HG03175 (cell line): Measurements from ENCODE around the gene CSAG2.
"Not testable (repeated sequence)": the region's sequence is repeated elsewhere in the genome, so short reads cannot be mapped to it uniquely, and the experiment has no call there.

Source experiments
- ATAC-seq: cut with Tn5 transposase; IDR thresholded peaks from one replicate; pipeline ENCODE4 v1.9.1; 2021; ENCODE audit warnings: mild to moderate bottlenecking, moderate library complexity; ENCODE audit not compliant: unreplicated experiment

Gene CSAG2

GRCh38 chrX:152709173-152709572 is at the start of gene CSAG2:
Gene CSAG2, minus strand, starts transcription at chrX:152709273. Its CDS starts 161 bp downstream, at chrX:152709112.
- not testable (repeated sequence) for ATAC-seq

- not testable (repeated sequence) for ATAC-seq
Observed at GRCh38 chrX:152754871-152755270, 45.8 kb upstream of the CSAG2 start.

GRCh38 chrX:152753686-152754650 is 44.9 kb upstream of the CSAG2 start, which contains the start of gene MAGEA2:
Gene MAGEA2, minus strand, starts transcription at chrX:152753842. Its CDS starts 2,479 bp downstream, at chrX:152751363.
- ATAC-seq = not testable (repeated sequence)

- ATAC-seq = no peak
Observed at GRCh38 chrX:152738560-152738959, 29.5 kb upstream of the CSAG2 start.

GRCh38 chrX:152736528-152736927 is 27.5 kb upstream of the CSAG2 start:
- not testable (repeated sequence) for ATAC-seq

- no peak for ATAC-seq
Observed at GRCh38 chrX:152735860-152736511, 26.9 kb upstream of the CSAG2 start.

- ATAC-seq = no peak
Observed at GRCh38 chrX:152735101-152735500, 26.0 kb upstream of the CSAG2 start.

GRCh38 chrX:152734143-152734858 is 25.2 kb upstream of the CSAG2 start:
- ATAC-seq = not testable (repeated sequence)

- no peak for ATAC-seq
Observed at GRCh38 chrX:152733261-152733975, 24.3 kb upstream of the CSAG2 start, which contains the start of the genes CSAG1 and MAGEA12. Gene CSAG1, minus strand, starts transcription at chrX:152733721. Its CDS starts 1,261 bp downstream, at chrX:152732460. Gene MAGEA12, plus strand, starts transcription at chrX:152733757. Its CDS starts 2,405 bp downstream, at chrX:152736162.

GRCh38 chrX:152725409-152725808 is 16.3 kb upstream of the CSAG2 start:
- ATAC-seq = no peak

GRCh38 chrX:152713815-152714787 is 5.0 kb upstream of the CSAG2 start, which contains the start of gene MAGEA2B:
Gene MAGEA2B, plus strand, starts transcription at chrX:152714628. Its CDS starts 2,479 bp downstream, at chrX:152717107.
- ATAC-seq = not testable (repeated sequence)

GRCh38 chrX:152713195-152713594 is 4.1 kb upstream of the CSAG2 start:
- ATAC-seq = not testable (repeated sequence)

GRCh38 chrX:152706500-152706899 is 2.6 kb downstream of the CSAG2 start:
- ATAC-seq = not testable (repeated sequence)

GRCh38 chrX:152700390-152700789 is 8.7 kb downstream of the CSAG2 start:
- ATAC-seq = not testable (repeated sequence)

- not testable (repeated sequence) for ATAC-seq
Observed at GRCh38 chrX:152697952-152698931, 10.8 kb downstream of the CSAG2 start, which contains the start of gene MAGEA3. Gene MAGEA3, plus strand, starts transcription at chrX:152698794. Its CDS starts 2,039 bp downstream, at chrX:152700833.

GRCh38 chrX:152681012-152681411 is 28.1 kb downstream of the CSAG2 start:
- ATAC-seq = peak; percentile 97

- ATAC-seq = not testable (repeated sequence)
Observed at GRCh38 chrX:152674652-152675051, 34.4 kb downstream of the CSAG2 start.
